ENCODE results near the gene GABBR2. TPM values are rescaled to one million over a fixed set of nuclear protein-coding genes. Genes with fewer than 3 reads are reported as not detected.

GABBR2 gene
- total and polyA plus RNA-seq, 12 donors: under 0.01 to 1.3 (median 0.45) TPM

GRCh38 chr9:98728500-98728899 is 19.8 kb upstream of the GABBR2 start:
- no peak overlapping the region for H3K27ac ChIP-seq
- peaks cover 0 to 6% (median 0%) of the 10 kb centered on the region in 9 donors for H3K4me1 ChIP-seq
- DNase-seq (no peak), ATAC-seq (no peak)
- peaks cover 0 to 29% (median 18%) of the 10 kb centered on the region in 7 donors for H3K27me3 ChIP-seq
- WGBS, 2 donors: 85 to 87% methylated on average over 11 of the region's 11 CpGs
- peaks cover 0 to 14% (median 0%) of the 10 kb centered on the region in 11 donors for H3K9me3 ChIP-seq
- intact Hi-C loops (cut with DNase I): no loop called here
- no peak overlapping the region for H3K4me3 ChIP-seq
- TF ChIP-seq CTCF (IDR thresholded peaks at IDR 0.05): no peak
- peaks cover 0 to 2% (median 0%) of the 10 kb centered on the region in 9 donors for H3K36me3 ChIP-seq

DNA sequence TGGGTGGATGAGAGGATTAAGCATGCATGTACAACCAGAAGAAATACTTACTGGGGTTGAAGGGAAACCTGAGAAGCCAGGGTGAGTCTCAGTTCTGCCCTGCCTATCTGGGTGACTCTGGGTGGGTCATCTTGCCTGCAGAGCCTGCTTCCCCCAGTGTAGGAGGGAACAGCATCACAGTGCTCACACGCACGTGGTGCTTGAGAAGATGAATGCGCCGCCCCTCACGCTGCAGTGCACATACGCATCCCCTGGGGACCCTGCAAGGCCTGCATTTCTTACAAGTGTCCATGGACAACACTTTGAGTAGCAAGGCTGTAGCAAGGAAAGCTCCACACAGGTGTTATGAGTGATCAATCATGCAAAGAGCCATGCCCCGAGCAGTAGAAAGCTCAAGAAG is 18.7 kb upstream of the GABBR2 start:
- intact Hi-C loops (cut with DNase I): no loop called here
- Histone ChIP-seq H3K4me3 (no peak overlapping the region), H3K27ac (no peak overlapping the region), H3K27me3 (peaks cover 0 to 29% (median 21%) of the 10 kb centered on the region in 7 donors), H3K4me1 (peaks cover 0 to 6% (median 0%) of the 10 kb centered on the region in 9 donors), H3K9me3 (peaks cover 0 to 14% (median 0%) of the 10 kb centered on the region in 11 donors), H3K36me3 (no peaks in the 10 kb centered on the region)
- ATAC-seq: no peak
- DNase-seq: no peak
- 69 to 71% methylated on average over 7 of the region's 7 CpGs for WGBS, 2 donors
- TF ChIP-seq CTCF (IDR thresholded peaks at IDR 0.05): no peak

- no peak overlapping the region for H3K4me3 ChIP-seq
- peak overlapping the region in 2 of 10 donors; percentile 44 to 66 for H3K27ac ChIP-seq
- H3K4me1 ChIP-seq: peaks cover 0 to 6% (median 0%) of the 10 kb centered on the region in 9 donors
- no peak for TF ChIP-seq CTCF (IDR thresholded peaks at IDR 0.05)
- ATAC-seq (peak in 7 of 8 donors; percentile 42 to 75 (median 55)), DNase-seq (peak in 1 of 2 donors; percentile 43)
- H3K36me3 ChIP-seq: no peaks in the 10 kb centered on the region
- intact Hi-C loops (cut with DNase I): no loop called here
- peaks cover 0 to 14% (median 0%) of the 10 kb centered on the region in 11 donors for H3K9me3 ChIP-seq
- 51 to 62% methylated on average over 5 of the region's 5 CpGs for WGBS, 2 donors
- H3K27me3 ChIP-seq: peaks cover 0 to 29% (median 21%) of the 10 kb centered on the region in 7 donors
These were observed 18.0 kb upstream of the GABBR2 start for GRCh38 chr9:98726735-98727134.

DNA sequence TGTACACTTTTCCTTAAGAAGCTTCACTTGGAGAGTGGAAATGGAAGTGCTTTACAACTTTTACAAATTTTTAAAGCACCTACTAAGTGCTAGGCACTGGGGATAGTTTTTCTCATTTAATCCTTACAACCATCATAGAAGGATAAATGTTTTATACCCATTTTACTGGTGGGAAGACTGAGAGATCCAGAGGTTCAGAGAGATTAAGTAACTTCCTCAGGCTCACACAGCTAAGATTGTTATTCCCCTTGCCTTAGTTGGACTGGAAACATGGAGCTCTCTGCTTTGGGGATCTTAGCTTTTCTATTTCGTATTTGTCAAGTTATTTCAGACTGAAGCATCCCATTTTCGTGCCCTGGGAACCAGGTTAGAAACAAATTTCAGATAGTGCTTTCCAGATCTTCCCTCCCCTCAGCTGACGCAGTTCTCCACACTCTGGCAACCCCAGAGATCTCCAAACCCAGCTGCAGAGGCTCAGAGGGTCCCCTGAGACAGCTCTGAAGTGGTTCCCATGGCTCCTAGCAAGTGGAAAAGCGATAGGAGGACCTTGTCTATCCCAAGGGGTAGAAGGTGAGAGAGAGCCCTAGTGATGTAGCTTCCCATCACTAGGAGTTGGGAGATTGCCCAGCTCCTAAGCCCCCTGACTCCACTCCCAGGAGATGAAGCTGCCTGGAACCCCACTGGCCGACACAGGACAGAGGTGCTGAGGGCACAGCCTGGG is 16.2 kb upstream of the GABBR2 start:
- no peak for TF ChIP-seq CTCF (IDR thresholded peaks at IDR 0.05)
- peak in 6 of 8 donors; percentile 29 to 72 (median 47) for ATAC-seq
- DNase-seq: peak in 1 of 2 donors; percentile 29
- Histone ChIP-seq H3K27me3 (peaks cover 0 to 35% (median 22%) of the 10 kb centered on the region in 7 donors), H3K27ac (peak overlapping the region in 4 of 10 donors; percentile 21 to 66 (median 37)), H3K4me1 (no peaks in the 10 kb centered on the region), H3K36me3 (no peaks in the 10 kb centered on the region), H3K4me3 (no peak overlapping the region), H3K9me3 (peaks cover 0 to 14% (median 0%) of the 10 kb centered on the region in 11 donors)
- WGBS, 2 donors: 62 to 69% methylated on average over 5 of the region's 5 CpGs
- intact Hi-C loops (cut with DNase I): no loop called here
